ENCODE data around the gene FUNDC2.
A peak's percentile ranks its signal among the peaks of the same experiment; 100 is the strongest.
"Not testable (repeated sequence)": the region's sequence is repeated elsewhere in the genome, so short reads cannot be mapped to it uniquely, and the experiment has no call there.

Gene FUNDC2, protein sequence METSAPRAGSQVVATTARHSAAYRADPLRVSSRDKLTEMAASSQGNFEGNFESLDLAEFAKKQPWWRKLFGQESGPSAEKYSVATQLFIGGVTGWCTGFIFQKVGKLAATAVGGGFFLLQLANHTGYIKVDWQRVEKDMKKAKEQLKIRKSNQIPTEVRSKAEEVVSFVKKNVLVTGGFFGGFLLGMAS

DNA sequence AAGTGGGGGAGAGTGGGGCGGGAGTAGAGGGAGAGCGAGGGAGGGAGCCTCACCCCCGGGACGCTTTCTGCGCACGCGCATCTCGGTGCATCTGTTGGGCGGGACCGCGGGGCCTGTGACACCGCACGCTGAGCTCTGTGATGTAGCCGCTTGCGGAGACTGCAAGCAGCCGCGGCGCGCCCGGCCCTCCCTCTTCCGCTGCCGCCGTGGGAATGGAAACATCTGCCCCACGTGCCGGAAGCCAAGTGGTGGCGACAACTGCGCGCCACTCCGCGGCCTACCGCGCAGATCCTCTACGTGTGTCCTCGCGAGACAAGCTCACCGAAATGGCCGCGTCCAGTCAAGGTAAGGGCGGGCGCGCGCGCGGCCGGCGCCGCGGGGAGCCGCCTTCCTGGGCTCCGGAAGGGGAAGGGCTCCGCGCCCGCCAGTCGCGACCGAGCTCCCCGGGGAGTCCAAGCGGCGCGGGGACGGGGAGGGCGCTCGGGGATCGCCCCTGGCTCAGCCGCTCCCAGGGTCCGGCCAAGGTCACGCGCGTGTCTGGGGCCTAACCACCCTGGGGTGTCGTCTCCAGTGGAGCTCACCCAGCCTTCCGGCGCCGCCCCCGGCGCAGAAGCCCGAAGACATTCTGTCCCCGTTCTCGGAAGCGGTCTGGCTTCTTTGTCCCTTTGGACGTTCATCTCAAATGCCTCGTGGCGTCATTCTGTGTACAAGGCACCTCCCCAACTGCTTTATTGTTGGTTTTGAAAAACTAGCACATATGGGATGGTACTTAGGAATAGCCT, at the start of gene FUNDC2:
Gene FUNDC2, plus strand, starts transcription at position 118 of the 782 bp plus-strand sequence. Its CDS starts 95 bp downstream, at position 213.
- DNase-seq = peak; percentile 91

DNA sequence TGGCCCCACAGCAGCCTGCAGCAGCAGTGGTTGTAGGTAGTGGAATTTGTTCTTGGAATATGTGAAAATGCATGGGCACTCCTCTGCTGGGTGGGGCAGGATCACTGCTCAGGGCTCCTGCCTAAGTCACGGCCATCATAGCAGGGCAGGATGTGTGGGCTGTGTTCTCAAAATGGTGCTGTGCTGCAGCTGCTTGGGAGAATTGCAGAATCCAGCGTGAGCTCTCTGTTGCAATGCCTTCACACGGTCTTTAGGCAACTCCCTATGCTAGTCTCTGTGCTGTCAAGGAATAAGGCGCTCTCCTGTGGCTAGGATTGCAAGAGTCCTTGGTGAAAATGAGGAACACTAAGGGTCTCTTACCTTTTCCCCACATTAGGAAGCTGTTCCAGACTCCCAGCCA, 47.0 kb upstream of the FUNDC2 start:
- DNase-seq = no peak

DNA sequence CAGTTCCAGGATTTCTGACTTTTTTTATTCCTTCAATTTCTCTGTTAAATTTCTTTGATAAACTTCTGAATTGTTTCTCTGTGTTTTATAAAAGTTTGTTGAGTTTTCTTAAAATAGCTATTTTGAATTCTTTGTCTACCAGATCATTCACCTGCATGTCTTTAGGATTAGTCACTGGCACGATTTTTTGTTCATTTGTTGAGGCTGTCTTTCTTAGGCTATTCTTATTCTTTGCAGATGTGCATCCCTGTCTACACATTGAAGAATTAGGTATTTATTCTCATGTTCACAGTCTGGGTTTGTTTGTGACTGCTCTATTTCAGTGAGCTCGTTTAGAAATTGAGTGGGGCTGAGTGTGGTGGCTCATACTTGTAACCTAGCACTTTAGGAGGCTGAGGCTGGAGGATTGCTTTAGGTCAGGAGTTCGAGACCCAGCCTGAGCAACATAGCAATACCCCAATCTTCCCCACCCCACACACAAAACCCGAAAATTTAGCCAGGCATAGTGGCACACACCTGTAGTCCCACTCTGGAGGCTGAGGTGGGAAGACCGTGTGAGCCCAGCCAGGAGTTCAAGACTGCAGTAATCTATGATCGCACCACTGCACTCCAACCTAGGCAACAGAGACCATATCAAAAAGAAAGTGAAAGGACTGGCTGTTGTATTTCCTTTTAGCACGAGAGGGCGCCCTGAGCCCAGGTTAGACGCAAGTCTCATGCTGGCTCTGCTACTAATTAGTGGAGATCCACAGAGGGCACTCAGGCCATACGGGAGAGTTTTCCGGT, 46.1 kb upstream of the FUNDC2 start:
- DNase-seq = peak; percentile 72

DNA sequence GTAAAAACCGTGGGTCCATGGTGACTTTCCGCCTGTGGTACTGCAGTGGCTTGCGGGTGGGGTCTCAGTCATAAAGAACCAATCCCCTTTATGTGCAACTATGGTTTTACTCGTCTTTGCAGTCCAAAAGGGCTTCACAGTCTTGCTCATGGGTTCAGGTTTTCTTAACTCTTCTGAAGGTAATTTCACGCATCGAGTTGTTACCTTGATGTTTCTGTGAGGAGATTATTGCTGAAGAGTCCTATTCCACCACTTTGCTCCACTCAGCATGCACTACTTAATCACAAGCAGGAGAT, 45.6 kb upstream of the FUNDC2 start:
- DNase-seq = no peak

DNA sequence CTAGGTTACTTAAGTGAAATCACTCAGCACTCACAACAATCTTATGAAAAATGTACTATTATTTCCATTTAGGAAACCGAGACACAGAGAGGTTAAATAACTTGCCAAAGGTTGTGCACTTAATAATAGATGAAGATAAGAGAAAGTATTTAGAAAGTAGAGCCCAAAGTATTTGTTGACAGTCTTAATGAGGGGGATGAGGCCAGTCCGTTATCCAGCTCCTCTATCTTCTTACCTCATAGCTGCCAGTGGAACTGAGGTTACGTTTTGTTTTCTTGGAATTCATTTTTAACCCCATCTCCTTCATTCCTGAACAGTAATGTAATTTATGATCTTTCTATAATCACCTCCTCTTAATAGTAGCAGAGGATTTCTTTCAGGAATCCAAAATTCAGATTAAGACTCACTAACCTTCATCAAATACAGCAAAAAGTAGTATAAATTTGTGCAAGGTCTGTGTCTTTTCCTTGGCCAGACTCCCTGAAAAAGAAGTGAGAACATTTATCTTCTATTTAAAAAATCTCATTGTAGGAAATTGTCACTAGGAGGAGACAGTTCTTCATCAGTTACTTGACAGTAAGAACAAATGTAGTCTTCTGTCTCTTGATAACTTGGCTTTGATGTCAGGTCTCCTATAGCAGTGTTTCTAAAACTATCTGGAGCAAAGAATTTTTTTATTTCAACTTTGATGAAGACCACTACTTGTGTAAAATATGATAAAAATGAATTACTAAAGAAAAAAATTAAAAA, 39.6 kb upstream of the FUNDC2 start:
- no peak for DNase-seq

DNA sequence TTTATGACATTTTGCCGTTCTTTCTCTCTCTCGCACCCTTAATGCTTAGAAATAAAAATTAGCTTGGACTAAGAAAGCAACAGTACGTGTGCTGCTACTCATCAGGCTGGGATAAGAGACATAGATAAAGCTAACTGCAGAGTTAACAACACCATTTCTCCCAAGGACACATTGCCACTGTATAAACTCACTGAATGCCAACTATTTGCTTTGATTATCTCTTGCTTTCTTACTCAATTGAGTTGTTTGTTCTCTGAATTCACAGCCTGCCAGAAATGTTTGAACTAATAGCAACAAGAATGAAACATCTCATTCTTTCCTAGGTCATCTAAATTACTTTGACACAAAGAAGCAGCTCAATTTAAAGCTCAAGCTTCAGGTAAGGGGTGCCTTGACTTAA, 38.7 kb upstream of the FUNDC2 start:
- DNase-seq = no peak

DNA sequence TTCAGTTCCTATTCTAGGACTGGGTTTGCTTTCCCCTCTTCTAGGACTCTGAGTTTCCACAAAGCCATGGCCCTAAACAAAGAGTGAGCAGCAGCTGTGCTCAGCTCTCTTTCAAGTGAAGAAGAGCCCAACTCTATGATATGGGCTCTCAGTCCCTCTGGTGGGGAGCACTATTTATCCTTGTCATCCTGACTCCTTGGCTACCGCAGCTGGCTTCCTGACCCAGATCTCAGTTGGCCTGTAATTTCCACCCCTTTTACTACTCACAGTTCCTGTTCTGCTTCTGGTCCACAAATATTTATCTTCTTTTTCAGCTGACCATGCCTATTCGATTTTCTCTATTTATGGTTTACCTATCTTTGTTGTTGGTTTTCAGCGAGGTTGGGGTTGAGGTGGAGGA, 37.9 kb upstream of the FUNDC2 start:
- no peak for DNase-seq

DNA sequence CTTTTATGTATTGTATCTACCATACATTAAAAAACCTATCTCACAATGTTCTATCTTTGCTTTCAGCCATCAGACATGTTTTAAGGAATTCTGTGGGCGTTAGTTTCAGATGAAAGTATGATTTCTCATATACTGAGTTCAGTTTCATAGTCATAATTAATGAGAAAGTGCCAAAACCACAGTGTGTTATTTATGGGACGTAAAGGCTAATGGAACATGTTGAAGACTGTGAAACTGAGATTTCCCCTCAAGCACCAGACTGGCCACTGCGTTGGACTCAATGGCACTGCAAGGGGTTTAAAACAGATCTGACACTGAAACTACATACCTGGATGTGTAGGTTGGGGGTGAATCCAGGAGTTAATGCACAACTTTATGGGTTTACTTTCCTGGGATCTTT, 36.1 kb upstream of the FUNDC2 start:
- DNase-seq = no peak

DNA sequence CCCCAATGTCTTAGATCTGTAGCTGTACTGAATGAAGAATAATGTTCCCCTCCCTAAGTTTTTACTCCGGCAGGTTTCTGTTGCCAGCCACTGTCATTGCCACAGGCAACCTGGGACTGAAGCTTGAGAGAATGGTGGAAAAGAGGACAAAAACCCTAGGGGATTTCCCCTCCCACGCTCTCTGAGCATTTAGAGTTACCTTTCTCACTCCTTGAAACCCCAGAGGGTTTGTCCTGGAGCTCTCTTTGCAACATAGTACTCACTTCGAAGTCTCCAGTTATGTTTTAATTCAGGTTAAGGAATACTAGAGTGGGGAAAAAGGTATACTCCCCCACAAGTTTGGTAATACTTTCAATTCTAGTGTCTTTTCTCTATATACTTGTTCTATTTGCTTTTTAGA, 35.6 kb upstream of the FUNDC2 start:
- DNase-seq = no peak

DNA sequence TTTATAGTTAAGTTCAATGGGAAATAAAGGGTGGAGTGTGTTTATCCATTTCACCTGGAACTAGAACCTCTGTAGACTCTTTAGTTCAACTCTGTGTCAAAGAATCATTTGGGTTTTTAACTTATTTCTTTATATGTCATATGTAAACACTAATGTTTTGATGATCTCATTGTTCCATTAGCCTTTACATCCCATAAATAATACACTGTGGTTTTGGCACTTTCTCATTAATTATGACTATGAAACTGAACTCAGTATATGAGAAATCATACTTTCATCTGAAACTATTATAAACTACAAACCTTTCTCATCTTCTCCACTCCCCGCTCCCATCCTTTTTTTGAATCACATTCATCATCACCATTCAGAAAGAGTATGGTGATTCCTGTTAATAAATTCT, 35.2 kb upstream of the FUNDC2 start:
- DNase-seq = no peak

DNA sequence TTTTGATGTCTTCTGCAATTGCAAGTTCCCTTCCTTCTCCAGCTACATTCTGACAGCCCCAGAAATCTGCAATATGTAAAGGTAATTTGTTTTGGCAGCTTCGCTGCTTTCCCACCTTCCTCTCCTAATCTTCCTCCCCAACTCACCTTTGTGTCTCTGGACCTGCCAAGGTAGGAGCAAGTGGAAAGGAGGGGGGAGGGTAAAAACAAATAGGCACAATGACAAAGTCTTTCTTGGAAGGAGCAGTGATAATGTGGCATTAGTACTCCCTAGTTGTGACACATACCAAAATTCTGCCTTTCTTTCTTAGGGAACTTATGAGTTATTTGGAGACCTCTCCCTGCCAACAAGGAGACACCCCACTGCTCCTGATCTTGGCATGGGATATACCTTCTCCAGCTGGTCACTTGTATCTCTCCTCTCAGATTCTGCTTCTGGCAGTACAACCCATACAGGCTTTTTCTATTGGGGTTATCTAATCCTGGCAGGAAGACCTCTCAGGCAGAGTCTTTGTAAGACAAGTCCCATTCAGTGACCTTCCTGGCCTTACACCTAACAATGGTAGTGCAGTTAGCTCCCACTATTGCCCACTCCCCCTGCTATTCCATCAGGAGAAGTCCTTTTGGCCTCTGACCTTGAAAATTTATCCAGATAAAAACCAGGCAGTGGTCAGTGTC, 28.3 kb upstream of the FUNDC2 start:
- no peak for DNase-seq

DNA sequence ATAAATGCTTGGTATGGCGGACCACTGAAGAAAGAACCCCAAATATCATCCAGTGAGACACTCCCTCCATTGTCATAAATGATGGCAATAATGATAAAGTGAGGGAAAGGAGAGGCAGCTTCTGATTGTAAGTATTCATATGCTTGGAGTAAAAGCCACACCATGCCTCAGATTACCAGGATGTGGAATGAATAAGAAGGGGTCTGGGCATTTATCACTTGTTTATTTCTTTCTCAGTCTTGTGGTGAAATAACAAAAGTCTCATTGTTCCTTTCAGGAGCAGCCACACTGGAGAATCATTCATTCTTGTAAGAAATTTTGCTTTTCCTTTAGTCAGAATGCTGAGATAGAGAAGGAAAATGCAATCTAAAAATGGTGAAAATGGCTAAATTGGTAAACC, 25.8 kb upstream of the FUNDC2 start:
- DNase-seq = no peak

DNA sequence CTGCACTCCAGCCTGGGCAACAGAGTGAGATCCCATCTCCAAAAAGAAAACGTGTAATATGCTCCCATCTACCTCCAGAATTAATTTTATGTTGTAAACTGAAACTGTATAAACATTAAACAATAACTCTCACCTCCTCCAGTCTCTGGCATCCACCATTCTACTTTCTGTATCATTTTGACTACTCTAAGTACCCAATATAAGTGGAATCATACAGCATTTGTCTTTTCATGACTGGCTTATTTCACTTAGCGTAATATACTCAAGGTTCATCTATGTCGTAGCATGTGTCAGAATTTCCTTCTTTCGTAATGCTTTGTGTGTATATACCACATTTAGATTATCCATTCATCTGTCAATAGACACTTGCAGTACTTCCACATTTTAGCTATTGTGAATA, 24.8 kb upstream of the FUNDC2 start:
- no peak for DNase-seq

DNA sequence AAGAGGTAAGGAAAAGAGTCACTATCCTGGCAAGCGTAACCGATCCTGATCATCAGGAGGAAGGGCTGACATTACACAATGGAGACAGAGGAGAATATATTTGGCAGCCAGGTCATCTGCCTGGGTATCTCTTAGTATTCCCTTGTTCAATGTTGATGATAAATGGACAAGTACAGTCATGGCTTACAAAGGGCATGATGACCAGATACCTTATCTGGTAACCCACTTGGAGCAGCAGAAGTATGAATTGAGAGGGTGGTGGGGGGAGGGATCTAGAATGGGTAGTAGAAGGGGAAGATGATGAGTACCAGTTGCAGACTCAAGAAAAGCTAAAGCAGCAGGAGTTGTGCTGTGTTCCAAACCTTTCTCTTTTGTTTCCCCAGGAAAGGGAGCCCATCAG, 21.5 kb upstream of the FUNDC2 start:
- no peak for DNase-seq

DNA sequence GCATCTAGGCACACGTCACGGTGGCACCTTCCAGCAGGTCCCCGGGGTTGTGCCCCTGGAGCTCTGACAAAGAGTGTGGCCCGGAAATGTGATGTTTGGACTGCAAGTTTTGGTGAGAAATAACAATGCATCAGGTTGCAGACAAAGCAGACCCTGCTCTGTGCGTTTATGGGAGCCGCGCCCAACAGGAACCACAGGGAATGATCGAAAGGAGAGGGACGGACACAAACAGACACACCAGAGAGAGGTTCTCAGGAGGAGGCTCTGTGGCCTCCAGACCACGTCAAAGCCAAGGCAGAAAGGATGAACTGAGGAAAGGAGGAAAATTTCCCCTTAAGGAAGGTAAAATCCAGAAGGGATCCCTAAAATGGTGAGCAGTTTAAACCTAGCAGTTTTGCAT, 20.3 kb upstream of the FUNDC2 start:
- not testable (repeated sequence) for DNase-seq

DNA sequence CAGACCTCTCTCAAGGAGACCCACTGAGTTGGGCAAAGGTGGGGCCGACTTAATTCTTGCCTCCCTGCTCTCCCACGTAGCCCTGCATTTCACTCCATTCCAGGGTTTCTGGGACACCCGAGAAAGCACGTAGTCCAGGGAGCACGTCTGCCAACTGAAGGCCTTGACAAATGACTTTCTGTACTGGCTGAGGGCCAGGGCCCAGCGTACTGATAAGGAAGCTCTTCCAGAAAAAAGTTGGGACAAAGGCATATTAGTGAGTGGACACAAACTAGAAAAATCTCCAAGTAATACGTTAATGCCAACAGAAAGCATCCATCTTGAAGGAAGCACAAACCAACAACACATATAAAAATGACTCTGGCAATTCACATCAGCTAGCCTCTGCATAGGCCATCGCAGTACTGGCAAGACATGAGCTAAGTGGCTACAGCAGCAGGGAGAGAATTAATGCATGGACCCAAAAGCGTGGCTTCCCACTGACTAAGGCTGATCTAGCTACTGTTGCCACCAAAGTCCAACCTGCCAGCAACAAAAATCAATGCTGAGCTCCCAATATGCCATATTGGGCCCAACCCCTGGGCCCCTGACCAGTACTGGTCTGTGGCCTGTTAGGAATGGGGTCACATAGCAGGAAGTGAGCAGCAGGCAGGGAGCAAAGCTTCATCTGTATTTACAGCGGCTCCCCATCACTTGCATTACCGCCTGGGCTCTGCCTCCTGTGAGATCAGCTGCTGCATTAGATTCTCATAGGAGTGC, 19.6 kb upstream of the FUNDC2 start:
- not testable (repeated sequence) for DNase-seq

DNA sequence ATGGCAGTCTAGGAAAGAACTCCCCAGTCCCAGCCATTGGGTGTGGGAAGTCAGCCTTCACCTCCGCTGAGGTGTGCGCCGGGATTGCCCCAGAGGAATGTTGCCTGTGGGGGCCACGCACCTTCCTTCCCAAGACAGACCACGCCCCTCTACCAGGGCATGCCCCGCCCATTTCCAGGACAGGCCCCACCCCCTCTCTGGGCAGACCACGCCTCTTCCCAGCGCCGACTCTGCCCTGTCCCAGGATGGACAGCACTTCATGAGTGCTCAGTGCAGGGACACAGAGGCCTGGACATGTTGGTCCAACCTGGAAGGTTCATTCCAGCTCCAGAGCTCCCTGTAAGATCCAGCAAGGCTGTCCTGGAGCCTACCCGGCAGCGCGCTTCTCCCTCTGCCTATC, 18.1 kb upstream of the FUNDC2 start:
- DNase-seq = not testable (repeated sequence)

DNA sequence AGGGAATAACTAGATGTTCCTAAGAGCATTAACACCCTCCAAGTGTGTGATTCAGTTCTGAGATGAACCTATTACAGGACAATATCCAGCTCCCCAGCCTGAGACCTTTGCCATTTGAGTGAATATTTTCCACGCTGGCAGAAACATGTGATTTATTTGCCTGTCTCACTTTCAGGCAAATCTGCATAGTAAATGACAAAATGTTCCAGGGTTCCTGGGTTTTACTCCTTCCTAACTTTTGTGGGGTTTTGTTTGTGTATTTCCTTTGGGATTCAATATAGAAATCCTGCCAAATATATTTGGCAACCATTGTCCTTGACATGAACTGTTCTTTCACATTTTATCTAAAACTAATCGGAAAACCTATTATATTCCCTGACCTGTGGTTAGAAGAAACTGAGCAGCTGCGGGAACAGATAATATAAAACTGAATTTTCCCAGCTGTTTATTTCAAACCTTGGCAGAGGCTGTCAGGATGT, 16.6 kb upstream of the FUNDC2 start:
- DNase-seq = no peak

DNA sequence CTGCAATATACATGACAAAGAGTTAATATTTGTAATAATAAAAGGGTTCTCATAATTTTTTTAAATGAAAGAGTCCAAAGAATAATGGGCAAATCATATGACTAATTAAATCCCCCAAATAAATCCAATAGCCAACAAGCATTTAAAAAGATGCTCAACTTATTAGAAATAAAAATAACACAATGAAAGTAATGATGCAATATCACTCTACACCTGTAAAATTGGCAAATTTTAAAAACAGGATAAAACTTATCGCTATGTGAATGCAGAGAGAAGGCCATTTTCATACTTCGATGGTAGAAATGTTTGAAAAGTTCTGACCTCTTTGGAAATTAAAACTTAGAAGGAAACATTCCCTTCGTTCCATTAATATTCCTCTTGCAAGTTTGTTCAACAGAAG, 6.1 kb upstream of the FUNDC2 start:
- no peak for DNase-seq

DNA sequence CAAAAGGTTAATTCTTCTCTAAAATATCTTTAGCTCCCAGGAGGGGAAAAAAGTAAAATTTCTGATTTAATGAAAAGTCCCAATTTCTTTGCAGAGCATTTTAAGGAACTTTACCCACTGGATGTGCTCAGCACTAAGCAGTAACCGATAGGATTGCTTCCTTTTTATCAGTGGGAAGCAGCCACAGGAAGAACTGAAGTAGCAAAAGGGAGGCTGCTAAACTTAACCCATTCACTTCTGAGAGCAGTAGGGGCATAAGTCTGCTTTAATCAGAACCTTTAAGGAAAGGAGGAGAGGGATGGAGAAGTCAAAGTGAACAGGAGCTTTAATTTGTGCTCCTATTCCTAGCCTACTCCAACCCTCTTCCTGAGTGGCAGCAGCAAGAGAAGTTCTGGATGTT, 4.1 kb upstream of the FUNDC2 start, which contains the start of gene F8:
Gene F8, minus strand, starts transcription at position 139 of the 400 bp plus-strand sequence. CDS start 171 bp downstream, outside the sequence.
- no peak for DNase-seq

DNA sequence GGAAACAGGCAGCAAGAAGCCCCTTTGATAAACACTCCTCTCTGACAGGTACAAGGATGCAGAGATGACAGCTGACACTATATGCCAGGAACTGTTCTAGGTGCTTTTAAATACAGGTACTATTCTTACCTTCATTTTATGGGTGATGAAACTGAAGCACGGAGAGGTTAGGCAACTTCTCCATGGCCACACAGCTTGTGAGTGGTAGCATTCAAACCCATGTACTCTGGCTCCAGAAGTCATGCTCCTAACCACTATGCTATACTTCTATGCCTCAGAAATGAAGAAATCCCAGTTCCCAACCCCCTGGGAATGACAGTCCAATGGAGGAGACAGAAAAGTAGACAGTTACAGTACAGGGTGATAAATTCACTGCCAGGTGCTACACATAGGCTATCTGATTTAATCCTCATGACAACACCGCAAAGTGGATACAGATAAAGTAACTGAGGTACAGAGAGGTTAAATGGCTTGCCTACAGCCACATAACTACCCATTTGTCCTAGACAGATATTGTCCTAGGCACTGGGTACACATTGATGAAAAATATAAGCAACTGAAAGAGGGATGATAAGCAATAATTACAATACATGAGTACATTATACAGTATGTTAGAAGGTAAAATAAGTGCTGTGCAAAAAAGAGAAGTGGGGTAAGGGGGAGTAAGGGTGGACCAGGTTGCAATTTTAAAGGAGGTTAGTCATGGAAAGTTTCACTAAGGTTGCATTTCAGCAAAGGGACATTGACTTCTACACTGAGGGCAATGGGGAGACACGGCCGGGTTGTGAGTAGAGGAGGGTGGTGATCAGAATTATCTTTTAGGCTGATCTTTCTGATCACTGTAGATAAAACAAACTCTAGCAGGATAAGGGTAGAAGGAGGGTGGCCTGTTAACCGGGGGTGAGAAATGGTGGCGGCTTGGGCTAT, 2.5 kb upstream of the FUNDC2 start:
- no peak for DNase-seq

All from activated gamma-delta T cell treated with Interleukin-2 at 50 U/mL for 16 hours (primary cell).